Ovary (tissue), 3 donors: ENCODE results near the gene RASGRF2.

ENCODE experiments used
- EP300 ChIP-seq: sonication (generic); formaldehyde crosslinking; IDR thresholded peaks from one replicate; pipeline ENCODE4 v1.6.1; 2017; ENCODE audit warnings: antibody characterized with exemption
- TF ChIP-seq, protein P1 (sequence below), 3 donors: fragments of 450-650 bp in 2 of 3; fragments of 200-600 bp in 1 of 3; IDR thresholded peaks; one replicate each; pipeline versions ENCODE4 v1.5.1 to v1.8.0; 2016 to 2022; ENCODE audit warnings: antibody characterized with exemption in 3 of 3, mild to moderate bottlenecking in 1 of 3
- donor health status: DM: no; HTN: no; CAD: no.

- TF ChIP-seq, protein P1, sequence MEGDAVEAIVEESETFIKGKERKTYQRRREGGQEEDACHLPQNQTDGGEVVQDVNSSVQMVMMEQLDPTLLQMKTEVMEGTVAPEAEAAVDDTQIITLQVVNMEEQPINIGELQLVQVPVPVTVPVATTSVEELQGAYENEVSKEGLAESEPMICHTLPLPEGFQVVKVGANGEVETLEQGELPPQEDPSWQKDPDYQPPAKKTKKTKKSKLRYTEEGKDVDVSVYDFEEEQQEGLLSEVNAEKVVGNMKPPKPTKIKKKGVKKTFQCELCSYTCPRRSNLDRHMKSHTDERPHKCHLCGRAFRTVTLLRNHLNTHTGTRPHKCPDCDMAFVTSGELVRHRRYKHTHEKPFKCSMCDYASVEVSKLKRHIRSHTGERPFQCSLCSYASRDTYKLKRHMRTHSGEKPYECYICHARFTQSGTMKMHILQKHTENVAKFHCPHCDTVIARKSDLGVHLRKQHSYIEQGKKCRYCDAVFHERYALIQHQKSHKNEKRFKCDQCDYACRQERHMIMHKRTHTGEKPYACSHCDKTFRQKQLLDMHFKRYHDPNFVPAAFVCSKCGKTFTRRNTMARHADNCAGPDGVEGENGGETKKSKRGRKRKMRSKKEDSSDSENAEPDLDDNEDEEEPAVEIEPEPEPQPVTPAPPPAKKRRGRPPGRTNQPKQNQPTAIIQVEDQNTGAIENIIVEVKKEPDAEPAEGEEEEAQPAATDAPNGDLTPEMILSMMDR (IDR thresholded peaks at IDR 0.05) = no peak
- no peak for TF ChIP-seq EP300
These were observed 254.7 kb downstream of the RASGRF2 start for GRCh38 chr5:81214848-81215247.
